Measurements from ENCODE around the gene POLDIP3.
A peak's percentile ranks its signal among the peaks of the same experiment; 100 is the strongest.
"Not testable (repeated sequence)": the region's sequence is repeated elsewhere in the genome, so short reads cannot be mapped to it uniquely, and the experiment has no call there.

The POLDIP3 gene

GRCh38 chr22:42560381-42560780 is 54.3 kb downstream of the POLDIP3 start:
- no peak for DNase-seq (ENCODE audit: low read depth, low spot score)

- DNase-seq (ENCODE audit: low read depth, low spot score), result peak; percentile 89
Measured at GRCh38 chr22:42553475-42554361, 61.0 kb downstream of the POLDIP3 start, which contains the start of gene SERHL2. TSS of gene SERHL2 (plus strand) at chr22:42553956. CDS start at chr22:42554021, 65 bp downstream.

- DNase-seq (ENCODE audit: low read depth, low spot score), result not testable (repeated sequence)
Measured at GRCh38 chr22:42552294-42552647, 62.4 kb downstream of the POLDIP3 start.

DNA sequence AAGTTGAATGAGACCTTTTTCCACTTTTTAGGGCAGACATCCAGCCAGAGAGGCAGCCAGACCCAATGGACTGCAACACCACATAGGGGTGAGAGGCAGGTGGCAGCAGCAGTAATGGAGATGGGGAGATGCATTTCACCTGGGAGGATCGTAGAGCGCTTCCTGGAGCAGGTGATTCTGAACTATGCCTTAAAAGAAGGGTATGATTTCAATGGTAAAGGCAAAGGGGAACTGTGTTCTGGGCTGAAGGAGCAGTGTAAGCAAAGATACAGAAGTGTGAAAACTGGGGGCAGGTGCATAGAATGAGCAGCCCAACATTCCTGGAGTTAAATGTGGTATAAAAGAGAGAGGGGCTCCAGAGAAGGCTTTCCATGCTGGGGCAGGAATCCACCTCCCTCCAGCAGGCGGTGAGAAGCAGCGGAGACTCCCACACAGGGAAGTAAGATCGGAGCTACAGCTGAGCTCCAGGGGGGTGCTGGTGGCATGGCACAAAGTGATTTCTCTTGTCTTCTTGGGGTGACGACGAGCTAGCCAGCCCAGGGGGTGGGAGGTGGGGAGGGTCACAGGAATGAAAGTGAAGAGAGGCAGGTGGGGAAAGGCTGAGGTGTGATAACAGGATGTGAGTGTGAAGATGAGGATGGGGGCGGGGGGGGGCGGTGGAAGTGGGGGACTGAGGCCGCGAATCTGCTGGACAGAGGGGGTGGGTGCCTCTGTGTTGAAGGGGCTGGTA is 65.2 kb downstream of the POLDIP3 start:
- no peak for DNase-seq (ENCODE audit: low read depth, low spot score)

DNA sequence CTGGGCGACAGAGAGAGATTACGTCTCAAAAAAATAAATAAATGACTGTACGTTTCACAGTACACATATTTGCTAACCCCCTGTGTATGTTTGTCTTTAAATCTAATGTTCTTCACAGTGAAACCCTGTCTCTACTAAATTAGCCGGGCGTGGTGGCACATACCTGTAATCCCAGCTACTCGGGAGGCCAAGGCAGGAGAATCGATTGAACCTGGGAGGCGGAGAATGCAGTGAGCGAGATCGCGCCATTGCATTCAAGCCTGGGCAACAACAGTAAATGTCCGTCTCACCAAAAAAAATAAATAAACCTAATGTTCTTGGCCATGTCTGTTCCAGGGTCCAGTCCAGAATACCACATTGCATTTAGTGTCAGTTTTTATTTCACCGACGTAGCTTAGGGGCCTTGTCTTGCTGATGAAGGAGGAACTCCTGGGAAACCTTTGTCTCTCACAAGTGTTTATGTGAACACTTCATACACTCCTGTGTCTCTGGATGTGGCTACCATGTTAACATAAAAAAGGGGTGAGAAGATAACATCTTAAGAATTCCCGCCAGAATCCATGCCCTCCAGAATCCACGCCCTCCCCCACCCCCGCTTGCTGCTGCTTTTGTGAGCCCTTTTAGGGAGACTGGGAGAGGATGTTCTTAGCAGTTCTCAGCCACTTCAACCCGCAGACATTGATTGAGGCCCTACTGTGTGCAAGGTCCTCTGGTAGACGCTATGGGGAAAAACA is 65.9 kb downstream of the POLDIP3 start:
- DNase-seq (ENCODE audit: low read depth, low spot score), result no peak

GRCh38 chr22:42548126-42548525 is 66.6 kb downstream of the POLDIP3 start:
- DNase-seq (ENCODE audit: low read depth, low spot score), result not testable (repeated sequence)

DNA sequence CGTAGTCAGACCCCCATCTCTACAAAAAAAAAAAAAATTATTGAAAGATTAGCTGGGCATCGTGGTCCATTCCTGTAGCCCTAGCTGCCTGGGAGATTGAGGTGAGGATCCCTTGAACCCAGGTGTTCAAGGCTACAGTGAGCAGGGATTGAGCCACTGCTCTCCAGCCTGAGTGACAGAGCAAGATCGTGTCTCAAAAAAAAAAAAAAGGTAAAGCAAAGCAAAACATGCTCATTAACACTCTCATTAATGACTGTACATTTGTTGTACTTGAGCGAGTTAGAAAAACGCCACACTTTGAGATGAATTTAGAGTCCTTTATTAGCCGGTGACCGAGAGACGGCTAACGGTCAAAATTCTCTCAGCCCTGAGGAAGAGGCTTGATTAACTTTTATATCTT is 67.1 kb downstream of the POLDIP3 start:
- no peak for DNase-seq (ENCODE audit: low read depth, low spot score)

GRCh38 chr22:42544686-42545085 is 70.0 kb downstream of the POLDIP3 start:
- no peak for DNase-seq (ENCODE audit: low read depth, low spot score)

- DNase-seq (ENCODE audit: low read depth, low spot score), result not testable (repeated sequence)
Measured at GRCh38 chr22:42539236-42539771, 75.4 kb downstream of the POLDIP3 start.

- not testable (repeated sequence) for DNase-seq (ENCODE audit: low read depth, low spot score)
Measured at GRCh38 chr22:42537199-42537831, 77.4 kb downstream of the POLDIP3 start.

GRCh38 chr22:42536634-42537033 is 78.0 kb downstream of the POLDIP3 start:
- not testable (repeated sequence) for DNase-seq (ENCODE audit: low read depth, low spot score)

GRCh38 chr22:42536166-42536565 is 78.5 kb downstream of the POLDIP3 start:
- no peak for DNase-seq (ENCODE audit: low read depth, low spot score)

DNA sequence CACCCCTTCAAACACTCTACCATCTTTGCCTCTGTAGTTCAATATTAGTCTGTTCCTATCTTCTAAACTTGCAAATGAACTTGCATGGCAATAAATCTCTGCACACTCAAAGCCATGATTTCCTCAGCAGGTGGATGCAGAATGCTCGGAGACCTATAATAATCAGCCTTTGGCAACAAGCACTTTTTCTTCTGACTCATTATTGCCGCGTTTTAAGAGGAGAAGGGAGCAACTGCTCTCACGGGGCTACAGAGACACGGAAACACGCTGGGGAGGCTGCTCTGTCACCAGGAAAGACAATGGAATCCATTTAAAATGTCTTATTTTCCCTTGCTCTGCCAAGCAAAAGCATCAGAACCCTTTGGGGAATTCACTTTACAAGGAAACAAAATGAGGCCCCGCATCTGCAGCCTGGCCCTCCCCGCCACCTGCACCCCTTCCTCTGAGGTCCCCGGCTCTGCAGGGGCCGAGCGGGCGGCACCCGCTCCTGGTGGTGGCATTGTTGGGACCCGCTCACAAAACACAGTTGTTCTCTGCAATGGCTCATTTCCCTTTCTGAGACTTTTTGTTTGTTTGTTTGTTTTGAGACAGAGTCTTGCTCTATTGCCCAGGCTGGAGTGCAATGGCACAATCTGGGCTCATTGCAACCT is 79.5 kb downstream of the POLDIP3 start:
- not testable (repeated sequence) for DNase-seq (ENCODE audit: low read depth, low spot score)
